Spinal cord (tissue), 10 donors: ENCODE data around the gene SLC35A4. TPM values are rescaled to one million over a fixed set of nuclear protein-coding genes. Genes with fewer than 3 reads are reported as not detected.

Experiments used
- DNase-seq, 6 donors: peaks; one replicate each; pipeline versions ENCODE4 v3.0.0 to v3.0.0-alpha.2; 2013 to 2015; ENCODE audit warnings: low spot score in 6 of 6, low read depth in 4 of 6
- H3K27ac ChIP-seq: one replicate; pipeline ENCODE4 v1.5.1; 2013; ENCODE audit warnings: low read depth, low read length, control low read depth
- H3K27me3 ChIP-seq: one replicate; pipeline ENCODE4 v1.6.1; 2013; ENCODE audit warnings: low read length; ENCODE audit not compliant: control insufficient read depth, insufficient read depth
- H3K36me3 ChIP-seq: one replicate; pipeline ENCODE4 v1.6.1; 2013; ENCODE audit warnings: low read length; ENCODE audit not compliant: control insufficient read depth, insufficient read depth
- H3K4me1 ChIP-seq: one replicate; pipeline ENCODE4 v1.6.1; 2013; ENCODE audit warnings: low read length; ENCODE audit not compliant: control insufficient read depth, insufficient read depth
- H3K4me3 ChIP-seq: one replicate; pipeline ENCODE4 v1.5.1; 2013; ENCODE audit warnings: low read depth, low read length, control low read depth
- H3K9me3 ChIP-seq: one replicate; pipeline ENCODE4 v1.6.1; 2013; ENCODE audit warnings: low read length; ENCODE audit not compliant: control insufficient read depth, insufficient read depth
- WGBS: methylation state at CpG from one replicate; pipeline ENCODE4 v1.1.5; 2013; ENCODE audit warnings: missing lambda C conversion rate; ENCODE audit not compliant: insufficient coverage; 5-methylcytosine and 5-hydroxymethylcytosine counted together
- long read RNA-seq, 4 donors: transcript quantifications; one replicate each; lab custom pipeline, GENCODE V29; 2026
- polyA plus RNA-seq, 2 donors: library from polyadenylated mRNA; unstranded; fragments of 120-200 nt; gene quantifications; one replicate each; pipeline ENCODE4 v1.2.1, GENCODE V29; 2013; ENCODE audit not compliant: insufficient read length in 2 of 2
- total RNA-seq, 2 donors: library from RNA; depleted of rRNA in 1 of 2; stranded (reverse); fragments of 120-200 nt in 1 of 2; fragments of >200 nt in 1 of 2; gene quantifications; one replicate each; pipeline versions ENCODE4 v1.2.3 to v1.2.4, GENCODE V29; 2013 to 2014
- donor health status: healthy.

SLC35A4 gene, protein sequence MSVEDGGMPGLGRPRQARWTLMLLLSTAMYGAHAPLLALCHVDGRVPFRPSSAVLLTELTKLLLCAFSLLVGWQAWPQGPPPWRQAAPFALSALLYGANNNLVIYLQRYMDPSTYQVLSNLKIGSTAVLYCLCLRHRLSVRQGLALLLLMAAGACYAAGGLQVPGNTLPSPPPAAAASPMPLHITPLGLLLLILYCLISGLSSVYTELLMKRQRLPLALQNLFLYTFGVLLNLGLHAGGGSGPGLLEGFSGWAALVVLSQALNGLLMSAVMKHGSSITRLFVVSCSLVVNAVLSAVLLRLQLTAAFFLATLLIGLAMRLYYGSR
- total RNA-seq, result 10 to 100 TPM; 10.0 to 14.4 TPM
- 10 to 100 TPM; 64.1 to 69.0 TPM for polyA plus RNA-seq
- long read RNA-seq, donor 1, transcript SLC35A4-201 (3 exons, 3,041 nt), result major isoform, 18 of 20 reads
- long read RNA-seq, donor 1, partial matches to known transcripts, result 0 of 20 reads
- long read RNA-seq, donor 1, other reads (novel, unspliced or antisense), result 0 of 20 reads
- long read RNA-seq, donor 2, transcript SLC35A4-201 (3 exons, 3,041 nt), result major isoform, 9 of 10 reads
- long read RNA-seq, donor 2, partial matches to known transcripts, result 0 of 10 reads
- long read RNA-seq, donor 2, other reads (novel, unspliced or antisense), result 0 of 10 reads
- long read RNA-seq, donor 3, transcript SLC35A4-201 (3 exons, 3,041 nt), result major isoform, 15 of 24 reads
- long read RNA-seq, donor 3, partial matches to known transcripts, result 8 of 24 reads
- long read RNA-seq, donor 3, other reads (novel, unspliced or antisense), result 0 of 24 reads
- long read RNA-seq, donor 4, transcript SLC35A4-201 (3 exons, 3,041 nt), result major isoform, 22 of 55 reads
- long read RNA-seq, donor 4, transcript SLC35A4-202 (2 exons, 3,617 nt), result minor isoform, 5 of 55 reads
- long read RNA-seq, donor 4, partial matches to known transcripts, result 28 of 55 reads
- long read RNA-seq, donor 4, other reads (novel, unspliced or antisense), result 0 of 55 reads

DNA sequence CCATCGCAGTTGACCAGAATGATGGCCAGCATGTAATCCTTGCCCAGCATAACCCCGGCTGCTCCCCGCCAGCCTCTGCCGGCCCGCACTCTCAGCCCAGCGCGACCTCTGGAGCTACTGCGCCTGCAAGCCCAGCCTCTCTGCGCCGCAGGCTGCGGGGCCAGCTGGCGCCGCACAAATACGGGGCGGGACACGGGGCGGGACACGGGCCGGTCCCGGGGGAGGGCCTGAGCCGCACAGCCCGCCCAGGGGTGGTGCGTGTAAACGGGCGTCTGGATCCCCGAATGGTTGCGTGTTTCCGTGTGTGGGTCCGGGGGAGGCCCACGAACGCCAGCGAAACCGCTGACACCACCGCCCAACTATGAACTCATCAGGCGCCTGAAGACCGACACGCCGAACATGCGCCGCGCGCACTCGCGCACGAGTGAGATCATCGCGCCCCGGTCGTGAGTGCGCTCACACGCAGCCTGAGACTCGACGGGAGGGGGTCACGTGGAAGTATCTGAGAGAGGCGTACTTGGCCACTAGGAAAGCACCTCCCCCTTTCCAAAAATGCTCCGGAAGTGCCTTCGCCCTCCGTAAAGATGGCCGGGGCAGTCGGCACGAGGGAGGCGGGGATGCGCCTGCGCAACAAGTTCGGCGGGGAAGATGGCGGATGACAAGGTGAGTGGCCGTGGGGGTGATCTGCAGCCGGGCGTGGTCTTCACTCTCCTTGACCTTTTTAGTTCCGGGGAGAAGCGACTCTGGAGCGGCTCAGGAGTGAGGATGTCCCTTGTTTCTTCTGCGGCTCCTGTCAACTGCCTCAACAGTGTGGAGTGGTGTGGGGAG lies at the start of gene SLC35A4, which contains the start of gene APBB3:
Gene SLC35A4 (plus strand): TSS at position 633 of the 828 bp plus-strand sequence. CDS start 2,342 bp downstream, outside the sequence.
Gene APBB3 (minus strand): TSS at position 403 of the 828 bp plus-strand sequence. CDS start 353 bp downstream, at position 50.
- Histone ChIP-seq H3K27ac (peak within 1 kb of the TSS; percentile 92), H3K4me1 (peaks cover 31% of the 10 kb centered on the region), H3K27me3 (no peaks in the 10 kb centered on the region), H3K4me3 (peak within 1 kb of the TSS; percentile 87), H3K9me3 (no peaks in the 10 kb centered on the region), H3K36me3 (peaks cover 55% of the 10 kb centered on the region)
- WGBS, result under 1% methylated on average over 70 of the region's 74 CpGs
- DNase-seq, result peak; percentile 96 to 100 (median 98)

DNA sequence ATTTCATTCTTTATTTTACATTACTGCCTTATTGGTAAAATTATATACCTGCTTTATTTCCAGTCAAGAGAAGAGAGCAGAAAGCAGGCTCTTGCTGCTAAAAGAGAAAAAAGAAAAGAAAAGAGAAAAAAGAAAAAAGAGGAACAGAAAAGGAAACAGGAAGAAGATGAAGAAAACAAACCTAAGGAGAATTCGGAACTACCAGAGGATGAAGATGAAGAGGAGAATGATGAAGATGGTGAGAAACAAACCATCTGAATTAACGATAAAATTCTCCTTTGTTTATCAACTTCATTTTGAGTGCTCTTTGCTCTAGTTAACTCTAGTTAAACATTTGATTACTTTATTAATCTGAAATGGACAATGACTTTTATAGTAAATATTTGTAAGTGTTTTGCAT lies 40.6 kb upstream of the SLC35A4 start:
- H3K27ac ChIP-seq, result no peak overlapping the region
- no peak for DNase-seq
- H3K4me3 ChIP-seq, result no peak overlapping the region
- H3K27me3 ChIP-seq, result no peaks in the 10 kb centered on the region
- H3K9me3 ChIP-seq, result no peaks in the 10 kb centered on the region
- no peaks in the 10 kb centered on the region for H3K4me1 ChIP-seq
- H3K36me3 ChIP-seq, result peaks cover 16% of the 10 kb centered on the region
- no CpG with 5 or more reads among the region's 2 CpGs for WGBS

DNA sequence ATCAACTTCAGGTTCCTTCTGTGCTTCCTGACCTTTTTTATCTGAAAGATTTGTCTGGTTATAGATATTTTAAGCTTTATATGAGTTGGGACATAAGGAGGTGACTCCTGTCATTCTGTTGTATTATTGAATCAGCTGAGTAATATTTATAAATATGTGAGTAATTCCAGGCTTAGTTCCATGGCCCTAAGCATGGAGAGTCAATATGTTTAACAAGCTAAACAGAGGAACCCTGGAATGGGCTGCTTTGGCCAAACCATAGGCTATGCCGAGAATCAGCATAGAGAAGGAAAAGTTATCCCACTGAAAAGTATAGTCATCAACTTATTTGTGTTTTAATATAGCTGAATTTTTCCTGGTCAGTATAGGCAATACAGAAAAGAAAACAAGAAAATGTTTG lies 24.4 kb upstream of the SLC35A4 start:
- DNase-seq, result no peak
- no CpG with 5 or more reads among the region's 1 CpG for WGBS
- Histone ChIP-seq H3K27me3 (no peaks in the 10 kb centered on the region), H3K4me1 (no peaks in the 10 kb centered on the region), H3K27ac (no peak overlapping the region), H3K4me3 (no peak overlapping the region), H3K36me3 (peaks cover 8% of the 10 kb centered on the region), H3K9me3 (no peaks in the 10 kb centered on the region)

GRCh38 chr5:140542972-140543371 lies 21.7 kb upstream of the SLC35A4 start:
- no peak overlapping the region for H3K27ac ChIP-seq
- peaks cover 15% of the 10 kb centered on the region for H3K4me1 ChIP-seq
- peaks cover 5% of the 10 kb centered on the region for H3K36me3 ChIP-seq
- no peaks in the 10 kb centered on the region for H3K27me3 ChIP-seq
- DNase-seq, result no peak
- 100% methylated on average over 2 of the region's 5 CpGs for WGBS
- H3K4me3 ChIP-seq, result no peak overlapping the region
- H3K9me3 ChIP-seq, result no peaks in the 10 kb centered on the region

- H3K4me3 ChIP-seq, result no peak overlapping the region
- H3K36me3 ChIP-seq, result peaks cover 23% of the 10 kb centered on the region
- peaks cover 19% of the 10 kb centered on the region for H3K4me1 ChIP-seq
- 100% methylated on average over 6 of the region's 7 CpGs for WGBS
- no peaks in the 10 kb centered on the region for H3K9me3 ChIP-seq
- no peak for DNase-seq
- H3K27me3 ChIP-seq, result no peaks in the 10 kb centered on the region
- no peak overlapping the region for H3K27ac ChIP-seq
Measured at GRCh38 chr5:140544986-140545385, 19.6 kb upstream of the SLC35A4 start.

DNA sequence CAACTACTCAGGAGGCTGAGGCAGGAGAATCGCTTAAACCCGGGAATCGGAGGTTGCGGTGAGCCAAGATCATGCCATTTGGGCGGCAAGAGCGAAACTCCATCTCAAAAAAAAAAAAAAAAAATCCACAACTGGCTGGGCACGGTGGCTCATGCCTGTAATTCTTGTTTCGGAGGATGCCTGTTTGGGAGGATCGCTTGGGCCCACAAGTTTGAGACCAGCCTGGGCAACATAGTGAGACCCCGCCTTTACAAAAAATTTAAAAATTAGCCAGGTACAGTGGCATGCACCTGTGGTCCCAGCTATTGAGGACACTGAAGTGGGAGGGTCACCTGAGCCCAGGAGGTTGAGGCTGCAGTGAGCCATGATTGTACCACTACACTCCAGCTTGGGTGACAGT lies 19.0 kb upstream of the SLC35A4 start:
- no peak for DNase-seq
- H3K27me3 ChIP-seq, result no peaks in the 10 kb centered on the region
- WGBS, result 97% methylated on average over 9 of the region's 10 CpGs
- no peak overlapping the region for H3K4me3 ChIP-seq
- H3K27ac ChIP-seq, result no peak overlapping the region
- H3K36me3 ChIP-seq, result peaks cover 27% of the 10 kb centered on the region
- H3K9me3 ChIP-seq, result no peaks in the 10 kb centered on the region
- peaks cover 19% of the 10 kb centered on the region for H3K4me1 ChIP-seq

- 54% methylated on average over 7 of the region's 13 CpGs for WGBS
- no peak for DNase-seq
- Histone ChIP-seq H3K36me3 (peaks cover 38% of the 10 kb centered on the region), H3K4me1 (peaks cover 19% of the 10 kb centered on the region), H3K9me3 (no peaks in the 10 kb centered on the region), H3K27me3 (no peaks in the 10 kb centered on the region), H3K4me3 (peak overlapping the region; percentile 56), H3K27ac (peak overlapping the region; percentile 94)
Measured at GRCh38 chr5:140546851-140547507, 17.6 kb upstream of the SLC35A4 start.

DNA sequence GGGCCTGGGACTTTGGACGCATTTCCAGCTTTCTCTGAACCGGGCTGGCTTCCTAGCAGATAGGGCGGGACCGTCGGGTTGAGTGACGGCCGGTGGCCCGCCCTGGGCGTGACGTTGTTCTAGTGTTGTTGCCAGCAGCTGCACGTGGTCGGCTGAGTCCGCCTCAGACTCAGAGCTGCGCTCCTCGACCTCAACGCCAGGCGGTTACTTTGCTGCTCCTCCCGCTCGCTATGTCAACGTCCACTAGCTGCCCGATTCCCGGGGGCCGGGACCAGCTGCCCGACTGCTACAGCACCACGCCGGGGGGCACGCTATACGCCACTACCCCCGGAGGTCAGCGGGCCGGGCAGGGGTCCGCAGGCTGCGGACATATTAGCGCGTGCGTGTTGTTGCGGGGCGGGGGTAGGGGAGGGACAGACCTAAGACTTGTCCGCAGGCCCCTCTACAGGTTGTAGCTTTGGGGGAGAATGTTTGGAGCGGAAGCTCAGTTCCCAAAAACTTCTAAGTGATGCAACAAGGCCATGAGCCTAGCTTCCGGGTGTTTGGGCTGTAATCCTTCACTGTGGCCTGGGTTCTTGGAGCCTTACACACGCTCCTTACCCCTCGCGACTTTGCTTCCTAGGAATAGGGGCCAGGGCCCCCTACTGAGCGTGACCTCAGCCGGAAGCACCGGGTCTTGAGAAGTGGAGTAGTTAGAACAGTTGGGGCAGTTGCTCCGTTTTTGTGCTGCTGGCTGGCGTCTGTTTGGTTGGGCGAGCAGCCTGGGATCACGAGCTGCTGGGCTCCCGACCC lies 16.9 kb upstream of the SLC35A4 start, which contains the start of gene EIF4EBP3:
Gene EIF4EBP3 (plus strand): TSS at position 155 of the 792 bp plus-strand sequence. CDS start 76 bp downstream, at position 231.
- Histone ChIP-seq H3K4me3 (peak within 1 kb of the TSS; percentile 56), H3K4me1 (peaks cover 19% of the 10 kb centered on the region), H3K27me3 (no peaks in the 10 kb centered on the region), H3K27ac (peak within 1 kb of the TSS; percentile 94), H3K9me3 (no peaks in the 10 kb centered on the region), H3K36me3 (peaks cover 39% of the 10 kb centered on the region)
- WGBS, result 3% methylated on average over 52 of the region's 52 CpGs
- peak; percentile 80 to 97 (median 88) for DNase-seq
